HCT116 (cell line): ENCODE measurements around the gene SRSF7. TPM values are rescaled to one million over a fixed set of nuclear protein-coding genes. Genes with fewer than 3 reads are reported as not detected.
"Not testable (repeated sequence)": the region's sequence is repeated elsewhere in the genome, so short reads cannot be mapped to it uniquely, and the experiment has no call there.

Experiments used
- ATAC-seq: fragments of 200-7000 bp; cut with Tn5 transposase; 2 replicates; pipeline ENCODE4 v1.9.1; 2020; ENCODE audit warnings: mild to moderate bottlenecking, moderate library complexity
- BruUV-seq: library from RNA; stranded (reverse); fragments of 400-500 nt; replicated peaks from 2 replicates; lab custom pipeline; 2021; lab: Mats Ljungman, UMichigan
- CTCF ChIA-PET: fragments of 300-600 bp; sonication (Branson Sonifier 250); formaldehyde crosslinking; loops from one replicate; lab custom pipeline; 2021; ENCODE audit warnings: antibody characterized with exemption; lab: Charles Lee
- POLR2A ChIA-PET: fragments of 300-600, 350-600 bp; sonication (Branson Sonifier 250); formaldehyde crosslinking; loops from one replicate; lab custom pipeline; 2021; ENCODE audit warnings: antibody characterized with exemption; lab: Charles Lee
- RAD21 ChIA-PET, 2 experiments: fragments of 300-600 bp; sonication (Branson Sonifier 250); formaldehyde crosslinking; loops; one replicate each; lab custom pipeline; 2023; ENCODE audit warnings: low total read pairs in 2 of 2; ENCODE audit not compliant: uncharacterized antibody in 2 of 2, unreplicated experiment in 2 of 2, low non-redundant PET in 1 of 2; lab: Charles Lee
- DNase-seq: peaks from one replicate; pipeline ENCODE4 v3.0.0-alpha.2; 2010; ENCODE audit warnings: low read depth, low spot score
- H2AFZ ChIP-seq: fragments of 200-600 bp; shearing (Covaris generic), sonication (generic); 2 replicates; pipeline ENCODE4 v1.6.1; 2017; ENCODE audit warnings: low read depth, mixed run types, mixed read lengths, antibody characterized with exemption, low read length; ENCODE audit not compliant: poor library complexity, severe bottlenecking
- H3K27ac ChIP-seq: 2 replicates; pipeline ENCODE4 v1.5.1; 2012; ENCODE audit warnings: low read depth, low read length
- H3K27me3 ChIP-seq: fragments of 200-600 bp; sonication (generic); 2 replicates; pipeline ENCODE4 v1.6.1; 2016; ENCODE audit warnings: mixed run types, low read length, mixed read lengths; ENCODE audit not compliant: insufficient read depth
- H3K36me3 ChIP-seq, 2 experiments: fragments of 200-500 bp in 1 of 2; fragments of 200-600 bp in 1 of 2; sonication (Bioruptor generic) in 1 of 2; sonication (generic) in 1 of 2; 2 replicates each; pipeline versions ENCODE4 v1.5.1 to v1.6.1; 2014 to 2016; ENCODE audit warnings: low read length in 2 of 2, inconsistent platforms in 1 of 2, mixed read lengths in 1 of 2, mixed run types in 1 of 2; ENCODE audit not compliant: insufficient read depth in 2 of 2, control insufficient read depth in 1 of 2
- H3K4me1 ChIP-seq, 2 experiments: fragments of 200-600 bp in 1 of 2; sonication (generic) in 1 of 2; 2 replicates each; pipeline versions ENCODE4 v1.5.1 to v1.6.1; 2012 to 2017; ENCODE audit warnings: low read length in 2 of 2, inconsistent platforms in 1 of 2, mild to moderate bottlenecking in 1 of 2, mixed read lengths in 1 of 2, mixed run types in 1 of 2, moderate library complexity in 1 of 2; ENCODE audit not compliant: insufficient read depth in 2 of 2, control insufficient read depth in 1 of 2
- H3K4me2 ChIP-seq: fragments of 200-600 bp; sonication (generic); 2 replicates; pipeline ENCODE4 v1.6.1; 2017; ENCODE audit warnings: mixed run types, low read length, mixed read lengths
- H3K4me3 ChIP-seq, 2 experiments: fragments of 200-600 bp in 1 of 2; sonication (generic) in 1 of 2; replicated peaks in 1 of 2; 2 replicates each; pipeline ENCODE4 v1.5.1; 2011 to 2016; ENCODE audit warnings: low read length in 2 of 2, control low read depth in 1 of 2, low read depth in 1 of 2, mild to moderate bottlenecking in 1 of 2, mixed read lengths in 1 of 2, mixed run types in 1 of 2
- H3K79me2 ChIP-seq: fragments of 200-600 bp; sonication (generic); 2 replicates; pipeline ENCODE4 v1.6.1; 2017; ENCODE audit warnings: mild to moderate bottlenecking, mixed run types, low read length, moderate library complexity, mixed read lengths; ENCODE audit not compliant: insufficient read depth
- H3K9ac ChIP-seq: fragments of 200-600 bp; sonication (generic); 2 replicates; pipeline ENCODE4 v1.6.1; 2016; ENCODE audit warnings: low read length, mixed read lengths
- H3K9me2 ChIP-seq: fragments of 200-600 bp; sonication (generic), shearing (Covaris generic); 2 replicates; pipeline ENCODE4 v1.6.1; 2017; ENCODE audit warnings: mixed run types, mild to moderate bottlenecking, moderate library complexity; ENCODE audit not compliant: insufficient read depth
- H3K9me3 ChIP-seq, 2 experiments: fragments of 200-500 bp in 1 of 2; fragments of 200-600 bp in 1 of 2; sonication (Bioruptor generic) in 1 of 2; sonication (generic) in 1 of 2; 2 replicates each; pipeline ENCODE4 v1.6.1; 2014 to 2017; ENCODE audit warnings: low read length in 2 of 2, mixed read lengths in 2 of 2, inconsistent platforms in 1 of 2, low read depth in 1 of 2, mild to moderate bottlenecking in 1 of 2, mixed run types in 1 of 2, moderate library complexity in 1 of 2; ENCODE audit not compliant: control insufficient read depth in 1 of 2, insufficient read depth in 1 of 2
- H4K20me1 ChIP-seq: fragments of 200-600 bp; sonication (generic), shearing (Covaris generic); 2 replicates; pipeline ENCODE4 v1.6.1; 2017; ENCODE audit warnings: mixed run types, mild to moderate bottlenecking, moderate library complexity; ENCODE audit not compliant: insufficient read depth
- EZH2 ChIP-seq: fragments of 200-600 bp; sonication (generic); IDR thresholded peaks from 2 replicates; pipeline ENCODE4 v1.6.1; 2017; ENCODE audit warnings: antibody characterized with exemption, mixed run types
- RAD21 ChIP-seq: IDR thresholded peaks from 2 replicates; pipeline ENCODE4 v1.6.1; 2012; ENCODE audit warnings: low read depth, mild to moderate bottlenecking
- SIN3A ChIP-seq: IDR thresholded peaks from 2 replicates; pipeline ENCODE4 v1.6.1; 2012; ENCODE audit warnings: low read depth
- SRF ChIP-seq: IDR thresholded peaks from 2 replicates; pipeline ENCODE4 v1.6.1; 2012; ENCODE audit warnings: low read depth
- intact Hi-C: fragments of 100-400 bp; cut with micrococcal nuclease; formaldehyde crosslinking; loops from 2 replicates; pipeline ENCODE4 v1.10.0; 2022
- total RNA-seq: library from RNA; stranded (reverse); gene quantifications from one replicate; pipeline ENCODE4 v1.2.1, GENCODE V29; 2021; ENCODE audit not compliant: unreplicated experiment
- TF ChIP-seq, protein P1 (sequence below), 3 experiments: fragments of 200-600 bp in 1 of 3; sonication (generic) in 1 of 3; IDR thresholded peaks in 2 of 3; conservative IDR thresholded peaks in 1 of 3; 2 replicates each; pipeline ENCODE4 v1.5.1; 2012 to 2017; ENCODE audit warnings: low read depth in 2 of 3, low read length in 2 of 3, antibody characterized with exemption in 1 of 3, borderline replicate concordance in 1 of 3, control low read depth in 1 of 3, mild to moderate bottlenecking in 1 of 3, mixed read lengths in 1 of 3, mixed run types in 1 of 3, moderate library complexity in 1 of 3; ENCODE audit not compliant: insufficient read depth in 1 of 3
- TF ChIP-seq, protein P2 (sequence below): IDR thresholded peaks from 2 replicates; pipeline ENCODE4 v1.6.1; 2012

The SRSF7 gene
- total RNA-seq, 1 experiment from 2014 or later = 215 TPM

DNA sequence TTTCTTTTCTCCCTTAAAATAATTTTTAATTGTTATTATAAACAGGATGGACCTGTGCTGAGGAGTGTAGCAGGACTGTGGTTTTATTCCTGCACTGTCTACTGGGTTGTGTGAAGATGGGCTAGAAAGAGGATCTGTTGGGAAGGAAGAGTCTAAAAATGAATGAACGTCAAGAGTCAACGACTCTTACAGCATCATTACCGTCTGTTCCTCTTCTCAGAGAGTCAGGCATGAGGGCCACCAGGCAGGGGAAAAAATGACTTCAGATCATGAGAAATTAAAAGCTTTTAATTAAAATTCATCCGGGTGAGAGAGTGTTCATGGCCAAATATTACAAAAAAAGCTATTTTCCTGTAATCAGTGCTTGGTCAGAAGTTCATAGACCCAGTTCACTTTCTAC lies 32.6 kb downstream of the SRSF7 start:
- Histone ChIP-seq H3K4me3 (no peak overlapping the region), H3K27ac (no peak overlapping the region), H3K36me3 (no peaks in the 10 kb centered on the region), H3K4me2 (peak overlapping the region; percentile 50; the same call in 1 of the 2 replicates), H3K4me1 (peaks cover 18 to 23% of the 10 kb centered on the region in 2 experiments; a peak in 3 of 4 replicates), H3K9ac (no peak overlapping the region), H3K27me3 (no peaks in the 10 kb centered on the region), H4K20me1 (no peaks in the 10 kb centered on the region), H3K79me2 (no peaks in the 10 kb centered on the region), H2AFZ (no peak overlapping the region), H3K9me3 (peaks cover 0 to 7% of the 10 kb centered on the region in 2 experiments; a peak in 1 of 4 replicates), H3K9me2 (no peaks in the 10 kb centered on the region)
- TF ChIP-seq, protein P1, sequence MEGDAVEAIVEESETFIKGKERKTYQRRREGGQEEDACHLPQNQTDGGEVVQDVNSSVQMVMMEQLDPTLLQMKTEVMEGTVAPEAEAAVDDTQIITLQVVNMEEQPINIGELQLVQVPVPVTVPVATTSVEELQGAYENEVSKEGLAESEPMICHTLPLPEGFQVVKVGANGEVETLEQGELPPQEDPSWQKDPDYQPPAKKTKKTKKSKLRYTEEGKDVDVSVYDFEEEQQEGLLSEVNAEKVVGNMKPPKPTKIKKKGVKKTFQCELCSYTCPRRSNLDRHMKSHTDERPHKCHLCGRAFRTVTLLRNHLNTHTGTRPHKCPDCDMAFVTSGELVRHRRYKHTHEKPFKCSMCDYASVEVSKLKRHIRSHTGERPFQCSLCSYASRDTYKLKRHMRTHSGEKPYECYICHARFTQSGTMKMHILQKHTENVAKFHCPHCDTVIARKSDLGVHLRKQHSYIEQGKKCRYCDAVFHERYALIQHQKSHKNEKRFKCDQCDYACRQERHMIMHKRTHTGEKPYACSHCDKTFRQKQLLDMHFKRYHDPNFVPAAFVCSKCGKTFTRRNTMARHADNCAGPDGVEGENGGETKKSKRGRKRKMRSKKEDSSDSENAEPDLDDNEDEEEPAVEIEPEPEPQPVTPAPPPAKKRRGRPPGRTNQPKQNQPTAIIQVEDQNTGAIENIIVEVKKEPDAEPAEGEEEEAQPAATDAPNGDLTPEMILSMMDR (IDR thresholded peaks at IDR 0.05 in 2 of 3, conservative IDR thresholded peaks at IDR 0.05 in 1 of 3; ENCODE audit: borderline replicate concordance in 1 of 3, insufficient read depth in 1 of 3, low read depth in 2 of 3, low read length in 2 of 3) = no peak
- ChIA-PET RAD21 (no interaction called here), CTCF (no interaction called here), POLR2A (no interaction called here)
- no TSS peak for BruUV-seq
- no peak for DNase-seq
- intact Hi-C loops = loop anchor here (2.0 kb wide), 1 partner anchor 134 kb away; no protein-coding TSS in a partner anchor
- no peak for ATAC-seq

DNA sequence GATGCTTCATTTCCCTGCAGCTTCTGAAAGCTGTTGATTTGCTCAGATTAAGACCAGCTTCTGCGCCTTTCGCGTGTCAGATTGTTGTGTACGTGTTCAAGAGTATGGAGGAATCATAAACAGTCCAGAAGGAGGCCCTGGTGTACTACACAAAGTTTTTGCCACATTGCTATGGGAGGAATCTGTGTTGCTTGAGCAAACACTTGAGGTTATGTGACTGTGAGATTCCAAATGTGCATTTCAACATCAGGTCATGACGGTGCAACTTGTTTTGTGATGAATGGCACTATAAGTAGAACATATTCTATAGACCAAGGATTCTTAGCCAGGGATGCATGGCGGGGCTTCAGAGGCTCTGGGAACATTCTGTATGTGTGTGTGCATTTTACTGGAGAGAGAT lies 35.0 kb downstream of the SRSF7 start:
- POLR2A ChIA-PET = no interaction called here

GRCh38 chr2:38714941-38715340 lies 36.2 kb downstream of the SRSF7 start:
- BruUV-seq, H3K9ac ChIP-seq, H2AFZ ChIP-seq, CTCF ChIA-PET, H3K27ac ChIP-seq, DNase-seq, H3K36me3 ChIP-seq, intact Hi-C loops, H3K9me3 ChIP-seq, ATAC-seq, H3K4me3 ChIP-seq, H3K27me3 ChIP-seq, H3K9me2 ChIP-seq, POLR2A ChIA-PET, H4K20me1 ChIP-seq, H3K4me2 ChIP-seq, RAD21 ChIA-PET, H3K79me2 ChIP-seq: not testable (repeated sequence)
- H3K4me1 ChIP-seq = peaks cover 7 to 12% of the 10 kb centered on the region in 2 experiments; a peak in 3 of 4 replicates

More for the DNA sequence above, 35.0 kb downstream of the SRSF7 start:
- no peaks in the 10 kb centered on the region for H3K27me3 ChIP-seq
- H3K9me2 ChIP-seq = no peaks in the 10 kb centered on the region
- RAD21 ChIA-PET = no interaction called here
- CTCF ChIA-PET = no interaction called here
- H3K4me3 ChIP-seq = no peak overlapping the region
- H3K9me3 ChIP-seq = peaks cover 0 to 7% of the 10 kb centered on the region in 2 experiments; a peak in 1 of 4 replicates
- DNase-seq = no peak
- H3K36me3 ChIP-seq = no peaks in the 10 kb centered on the region
- H4K20me1 ChIP-seq = no peaks in the 10 kb centered on the region
- H3K9ac ChIP-seq = no peak overlapping the region
- H3K27ac ChIP-seq = no peak overlapping the region
- intact Hi-C loops = no loop called here
- no peak overlapping the region for H3K4me2 ChIP-seq
- no peak for TF ChIP-seq SRF
- TF ChIP-seq, protein P2, sequence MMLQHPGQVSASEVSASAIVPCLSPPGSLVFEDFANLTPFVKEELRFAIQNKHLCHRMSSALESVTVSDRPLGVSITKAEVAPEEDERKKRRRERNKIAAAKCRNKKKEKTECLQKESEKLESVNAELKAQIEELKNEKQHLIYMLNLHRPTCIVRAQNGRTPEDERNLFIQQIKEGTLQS = no peak
- no peak for TF ChIP-seq EZH2
- TF ChIP-seq SIN3A = no peak
- TF ChIP-seq RAD21 = no peak
- no peak for ATAC-seq
- BruUV-seq = no TSS peak
- peaks cover 18 to 23% of the 10 kb centered on the region in 2 experiments; a peak in 3 of 4 replicates for H3K4me1 ChIP-seq
- no peak overlapping the region for H2AFZ ChIP-seq
- H3K79me2 ChIP-seq = no peaks in the 10 kb centered on the region
